ENCODE results near the gene ARRB1.
"Not testable (repeated sequence)": the region's sequence is repeated elsewhere in the genome, so short reads cannot be mapped to it uniquely, and the experiment has no call there.

Gene ARRB1

GRCh38 chr11:75380716-75381420 lies 29.4 kb upstream of the ARRB1 start:
- no peak for TF ChIP-seq CTCF (IDR thresholded peaks at IDR 0.05; ENCODE audit: low read length, missing control alignments)
- DNase-seq (ENCODE audit: low read depth): no peak
- H3K4me3 ChIP-seq (replicated peaks; ENCODE audit: low read depth, low read length): no peak overlapping the region

- no peak overlapping the region for H3K4me3 ChIP-seq (replicated peaks; ENCODE audit: low read depth, low read length)
- TF ChIP-seq CTCF (IDR thresholded peaks at IDR 0.05; ENCODE audit: low read length, missing control alignments): no peak
- no peak for DNase-seq (ENCODE audit: low read depth)
Measured at GRCh38 chr11:75380245-75380644, 28.8 kb upstream of the ARRB1 start.

GRCh38 chr11:75378776-75379175 lies 27.3 kb upstream of the ARRB1 start:
- not testable (repeated sequence) for DNase-seq (ENCODE audit: low read depth); H3K4me3 ChIP-seq (replicated peaks; ENCODE audit: low read depth, low read length)

GRCh38 chr11:75376175-75376574 lies 24.7 kb upstream of the ARRB1 start:
- DNase-seq (ENCODE audit: low read depth): no peak
- H3K4me3 ChIP-seq (replicated peaks; ENCODE audit: low read depth, low read length): no peak overlapping the region
- no peak for TF ChIP-seq CTCF (IDR thresholded peaks at IDR 0.05; ENCODE audit: low read length, missing control alignments)

GRCh38 chr11:75375626-75376025 lies 24.2 kb upstream of the ARRB1 start:
- no peak for DNase-seq (ENCODE audit: low read depth)
- no peak overlapping the region for H3K4me3 ChIP-seq (replicated peaks; ENCODE audit: low read depth, low read length)
- TF ChIP-seq CTCF (IDR thresholded peaks at IDR 0.05; ENCODE audit: low read length, missing control alignments): no peak

- no peak for TF ChIP-seq CTCF (IDR thresholded peaks at IDR 0.05; ENCODE audit: low read length, missing control alignments)
Measured at GRCh38 chr11:75374646-75375045, 23.2 kb upstream of the ARRB1 start.

GRCh38 chr11:75373201-75373600 lies 21.7 kb upstream of the ARRB1 start:
- H3K4me3 ChIP-seq (replicated peaks; ENCODE audit: low read depth, low read length): no peak overlapping the region
- DNase-seq (ENCODE audit: low read depth): no peak
- TF ChIP-seq CTCF (IDR thresholded peaks at IDR 0.05; ENCODE audit: low read length, missing control alignments): no peak

More at GRCh38 chr11:75374646-75375045, 23.2 kb upstream of the ARRB1 start:
- DNase-seq (ENCODE audit: low read depth): no peak
- H3K4me3 ChIP-seq (replicated peaks; ENCODE audit: low read depth, low read length): no peak overlapping the region
